SK-N-SH (cell line): Measurements from ENCODE around the gene TMEM269.

Experiments
- TF ChIP-seq, protein P1 (sequence below): IDR thresholded peaks from 2 replicates; pipeline ENCODE4 v1.4.0; 2012; ENCODE audit warnings: low read depth
- TF ChIP-seq, protein P2 (sequence below): fragments of 200-600 bp; sonication (generic); IDR thresholded peaks from 2 replicates; pipeline ENCODE4 v1.6.1; 2017; ENCODE audit warnings: antibody characterized with exemption, mild to moderate bottlenecking, moderate library complexity

DNA sequence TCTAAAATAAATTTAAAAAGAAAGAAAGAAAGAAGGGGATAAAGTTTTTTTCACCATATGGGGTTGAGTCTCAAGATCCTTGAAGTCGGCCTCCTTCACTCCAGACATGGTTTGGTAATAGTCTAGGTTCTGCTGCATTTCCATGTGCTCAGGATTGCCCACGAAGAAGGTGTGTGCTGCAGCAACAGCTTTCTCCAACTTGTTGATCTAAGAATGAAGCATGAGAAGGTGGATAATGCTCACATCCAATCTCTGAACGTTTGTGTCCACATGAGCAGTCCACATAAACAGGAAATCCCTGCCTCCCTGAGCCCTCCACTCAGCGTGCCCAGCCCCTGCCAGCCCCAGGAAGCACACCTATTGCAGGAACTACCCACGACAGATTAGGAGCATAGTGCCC, 22.5 kb upstream of the TMEM269 start:
- TF ChIP-seq, protein P1, sequence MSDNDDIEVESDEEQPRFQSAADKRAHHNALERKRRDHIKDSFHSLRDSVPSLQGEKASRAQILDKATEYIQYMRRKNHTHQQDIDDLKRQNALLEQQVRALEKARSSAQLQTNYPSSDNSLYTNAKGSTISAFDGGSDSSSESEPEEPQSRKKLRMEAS = no peak
- TF ChIP-seq, protein P2, sequence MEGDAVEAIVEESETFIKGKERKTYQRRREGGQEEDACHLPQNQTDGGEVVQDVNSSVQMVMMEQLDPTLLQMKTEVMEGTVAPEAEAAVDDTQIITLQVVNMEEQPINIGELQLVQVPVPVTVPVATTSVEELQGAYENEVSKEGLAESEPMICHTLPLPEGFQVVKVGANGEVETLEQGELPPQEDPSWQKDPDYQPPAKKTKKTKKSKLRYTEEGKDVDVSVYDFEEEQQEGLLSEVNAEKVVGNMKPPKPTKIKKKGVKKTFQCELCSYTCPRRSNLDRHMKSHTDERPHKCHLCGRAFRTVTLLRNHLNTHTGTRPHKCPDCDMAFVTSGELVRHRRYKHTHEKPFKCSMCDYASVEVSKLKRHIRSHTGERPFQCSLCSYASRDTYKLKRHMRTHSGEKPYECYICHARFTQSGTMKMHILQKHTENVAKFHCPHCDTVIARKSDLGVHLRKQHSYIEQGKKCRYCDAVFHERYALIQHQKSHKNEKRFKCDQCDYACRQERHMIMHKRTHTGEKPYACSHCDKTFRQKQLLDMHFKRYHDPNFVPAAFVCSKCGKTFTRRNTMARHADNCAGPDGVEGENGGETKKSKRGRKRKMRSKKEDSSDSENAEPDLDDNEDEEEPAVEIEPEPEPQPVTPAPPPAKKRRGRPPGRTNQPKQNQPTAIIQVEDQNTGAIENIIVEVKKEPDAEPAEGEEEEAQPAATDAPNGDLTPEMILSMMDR = no peak
